Measurements from ENCODE around the gene GOLGA6L2.
"Not testable (repeated sequence)": the region's sequence is repeated elsewhere in the genome, so short reads cannot be mapped to it uniquely, and the experiment has no call there.

GOLGA6L2 gene

DNA sequence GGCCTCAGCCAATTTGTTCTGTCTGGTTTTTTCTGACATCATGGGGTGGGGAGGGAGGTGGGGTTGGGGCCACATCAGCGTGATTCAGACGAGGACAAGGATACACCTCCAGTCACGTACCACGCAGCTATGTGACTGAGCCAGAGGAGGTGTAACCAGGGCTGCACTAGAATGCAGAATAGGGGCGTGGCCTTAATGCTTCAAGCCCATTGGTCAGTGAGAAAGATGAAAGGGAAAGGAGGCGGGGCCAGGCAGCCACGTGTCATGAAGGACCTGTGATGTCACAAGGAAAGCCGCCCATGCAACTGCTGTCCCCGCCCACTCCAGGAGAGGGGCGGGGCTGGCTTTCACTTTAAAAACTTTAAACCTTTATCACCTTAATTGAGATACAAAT lies at the start of gene GOLGA6L2:
TSS of gene GOLGA6L2 (minus strand) at position 137 of the 394 bp plus-strand sequence. CDS start at position 75, 62 bp downstream.
- DNase-seq, result peak; percentile 10

GRCh38 chr15:23484870-23485269 lies 37.8 kb upstream of the GOLGA6L2 start:
- no peak for DNase-seq

DNA sequence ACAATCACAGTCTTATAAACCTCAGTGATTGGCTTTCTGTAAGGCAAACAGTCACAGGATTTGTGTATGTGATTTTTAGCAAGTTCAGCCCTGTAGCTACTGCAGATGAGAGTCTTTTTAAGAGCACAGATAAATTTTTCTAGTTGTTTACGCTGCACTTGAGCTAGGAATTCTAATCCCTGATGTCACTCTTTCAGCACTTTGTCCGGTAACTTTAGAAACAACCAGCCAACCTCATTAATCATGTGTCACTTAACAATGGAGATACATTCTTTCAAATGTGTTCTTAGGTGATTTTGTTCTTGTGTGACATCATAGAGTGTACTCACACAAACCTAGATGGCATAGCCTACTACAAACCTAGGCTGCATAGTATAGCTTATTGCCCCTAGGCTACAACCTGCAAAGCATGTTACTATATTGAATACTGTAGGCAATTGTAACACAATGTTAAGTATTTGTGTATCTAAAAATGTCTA lies 36.8 kb upstream of the GOLGA6L2 start:
- no peak for DNase-seq

DNA sequence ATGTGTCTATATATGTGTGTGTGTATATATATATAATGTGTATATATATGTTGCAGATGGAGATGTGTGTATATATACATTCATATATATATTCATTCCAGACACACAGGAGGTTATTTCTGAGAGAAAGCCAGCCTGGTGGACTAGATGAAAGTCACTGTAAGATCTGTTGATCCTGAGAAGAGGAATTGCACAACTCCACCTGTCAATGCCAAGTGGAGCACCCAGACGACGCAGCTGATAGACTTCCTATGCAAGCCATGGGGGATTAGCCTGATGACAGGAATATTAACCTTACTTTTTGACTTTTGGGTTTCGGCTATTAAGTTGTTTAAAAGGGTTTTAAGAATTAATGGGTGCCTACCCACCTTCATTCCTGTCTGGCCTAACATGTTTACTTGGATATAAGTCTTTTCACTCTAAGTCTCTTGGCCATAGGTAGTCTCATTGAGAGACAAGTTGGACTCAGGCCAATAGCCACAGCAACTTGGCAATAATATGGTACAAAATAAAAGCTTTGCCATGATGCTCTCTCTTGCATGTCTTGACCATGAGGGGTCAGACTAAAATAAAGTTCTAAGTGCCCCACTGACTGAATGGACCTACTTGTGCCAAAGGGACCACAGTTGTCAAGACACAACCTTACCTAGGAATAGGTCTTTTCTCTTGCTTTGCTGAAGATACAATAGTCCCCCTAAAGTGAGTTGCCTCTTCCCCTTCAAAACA lies 35.9 kb upstream of the GOLGA6L2 start:
- no peak for DNase-seq

- no peak for DNase-seq
Observed at GRCh38 chr15:23482228-23482627, 35.2 kb upstream of the GOLGA6L2 start.

DNA sequence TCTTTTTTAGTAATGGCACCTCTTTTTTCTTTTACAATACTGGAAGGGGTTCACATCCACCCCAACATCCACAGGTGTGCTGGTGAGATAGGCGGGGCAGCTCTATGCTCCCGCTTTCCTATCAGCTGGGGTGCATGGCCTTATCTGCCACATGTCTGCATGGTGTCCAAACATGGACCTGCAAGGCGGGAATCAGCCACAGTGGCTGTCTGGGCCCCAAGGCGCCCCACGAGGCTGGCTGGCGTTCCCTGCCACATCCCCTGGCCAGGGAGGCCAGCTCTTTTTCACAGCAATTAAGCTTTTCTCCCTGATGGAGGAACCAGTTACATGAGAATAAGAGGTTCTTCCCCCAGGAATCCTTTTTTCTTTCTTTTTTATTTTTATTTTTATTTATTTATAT lies 30.9 kb upstream of the GOLGA6L2 start:
- no peak for DNase-seq

GRCh38 chr15:23472678-23473077 lies 25.6 kb upstream of the GOLGA6L2 start:
- DNase-seq, result no peak

DNA sequence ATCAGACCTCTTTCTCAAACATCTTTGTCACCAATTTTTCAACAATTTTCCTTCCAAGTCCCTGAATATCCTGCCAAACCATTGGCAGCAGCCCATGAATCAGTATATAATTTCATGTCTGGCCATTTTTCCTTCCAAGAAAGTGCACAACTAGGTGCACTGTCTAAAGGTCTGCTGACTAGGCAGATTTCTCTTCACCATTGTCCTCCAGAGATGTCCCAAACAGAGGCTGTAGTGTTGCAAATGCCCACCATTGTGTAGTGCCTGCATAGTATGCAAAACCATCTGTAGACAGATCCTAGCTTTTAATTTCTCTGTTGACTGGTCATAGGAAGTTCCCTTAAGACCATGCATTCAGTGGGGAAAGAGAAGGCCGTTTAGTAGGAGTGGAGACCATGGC lies 25.0 kb upstream of the GOLGA6L2 start:
- DNase-seq, result no peak

- DNase-seq, result peak; percentile 10
Observed at GRCh38 chr15:23467110-23467600, 20.1 kb upstream of the GOLGA6L2 start.

DNA sequence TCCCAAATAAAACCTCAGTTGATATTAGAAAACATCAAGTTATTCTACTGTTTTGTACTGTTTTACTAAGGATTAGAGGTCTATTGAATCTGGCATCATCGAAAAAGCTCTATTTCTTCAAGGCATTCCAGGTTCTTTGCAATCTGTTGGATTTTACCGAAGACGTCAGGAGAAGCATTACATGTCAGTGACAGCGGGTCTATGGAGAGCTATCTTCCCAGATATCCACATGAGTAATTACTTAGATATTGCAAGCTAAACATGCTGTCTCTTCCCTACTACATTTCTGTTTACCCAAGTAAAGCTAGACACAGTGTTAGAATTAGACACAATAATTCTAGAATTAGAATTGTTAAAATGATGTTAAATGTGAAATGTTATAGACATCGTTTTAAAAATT lies 10.8 kb upstream of the GOLGA6L2 start:
- DNase-seq, result no peak

- no peak for DNase-seq
Observed at GRCh38 chr15:23446215-23447106, 582 bp downstream of the GOLGA6L2 start.

- no peak for DNase-seq
Observed at GRCh38 chr15:23444269-23444668, 2.8 kb downstream of the GOLGA6L2 start.

DNA sequence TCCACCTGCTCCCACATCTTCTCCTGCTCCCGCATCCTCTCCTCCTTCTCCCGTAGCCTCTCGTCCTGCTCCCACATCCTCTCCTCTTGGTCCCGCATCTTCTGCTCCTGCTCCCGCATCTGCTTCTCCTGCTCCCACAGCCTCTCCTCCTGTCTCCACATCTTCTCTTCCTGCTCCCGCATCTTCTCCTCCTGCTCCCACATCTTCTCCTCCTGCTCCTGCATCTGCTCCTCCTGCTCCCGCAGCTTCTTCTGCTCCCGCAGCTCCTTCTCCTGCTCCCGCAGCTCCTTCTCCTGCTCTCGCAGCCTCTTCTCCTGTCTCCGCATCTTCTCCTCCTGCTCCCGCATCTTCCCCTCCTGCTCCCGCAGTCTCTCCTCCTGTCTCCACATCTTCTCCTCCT lies 5.8 kb downstream of the GOLGA6L2 start:
- no peak for DNase-seq

- no peak for DNase-seq
Observed at GRCh38 chr15:23440596-23440995, 6.4 kb downstream of the GOLGA6L2 start.

GRCh38 chr15:23439513-23439912 lies 7.5 kb downstream of the GOLGA6L2 start:
- DNase-seq, result no peak

DNA sequence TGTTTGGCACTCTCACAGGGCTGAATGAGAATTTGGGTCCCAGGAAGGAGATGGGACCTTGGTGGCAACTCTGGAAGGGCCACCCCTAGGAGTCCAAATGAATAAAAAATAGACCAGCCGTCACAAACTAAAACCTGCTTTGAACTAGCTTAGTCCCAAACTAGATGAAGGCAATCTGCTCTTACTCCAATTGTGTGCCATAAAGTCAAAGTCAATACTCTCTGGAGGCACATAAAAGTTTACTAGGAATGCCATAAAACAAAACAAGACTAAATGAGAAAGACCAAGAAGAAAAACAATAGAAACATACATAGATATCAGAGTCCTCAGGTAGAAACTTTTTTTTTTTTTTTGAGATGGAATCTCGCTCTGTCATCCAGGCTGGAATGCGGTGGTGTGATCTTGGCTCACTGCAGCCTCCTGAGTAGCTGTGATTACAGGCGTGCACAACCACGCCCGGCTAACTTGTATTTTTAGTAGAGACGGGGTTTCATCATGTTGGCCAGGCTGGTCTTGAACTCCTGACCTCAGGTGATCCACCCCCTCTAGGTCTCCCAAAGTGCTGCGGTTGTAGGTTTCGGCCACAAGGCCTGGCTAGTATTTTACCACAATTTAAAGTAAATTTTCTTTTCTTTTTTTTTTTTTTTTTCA lies 8.1 kb downstream of the GOLGA6L2 start:
- no peak for DNase-seq

DNA sequence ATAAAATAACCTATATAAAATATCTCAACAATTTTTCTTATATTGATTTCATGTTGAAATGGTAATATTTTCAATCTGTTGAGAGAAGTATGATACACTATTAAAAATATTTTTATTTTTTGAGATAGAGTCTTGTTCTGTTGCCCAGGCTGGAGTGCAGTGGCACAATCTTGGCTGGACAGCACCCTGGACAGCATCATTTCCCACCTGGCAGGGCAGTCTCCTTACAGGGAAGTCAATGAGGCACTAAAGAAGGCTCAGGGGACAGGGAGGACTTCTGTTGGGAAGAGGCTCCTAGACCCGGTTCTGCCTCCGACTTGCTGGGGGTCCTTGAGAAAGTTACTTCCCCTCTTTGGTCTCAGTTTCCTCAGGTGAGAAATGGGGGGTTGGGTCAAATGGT lies 9.4 kb downstream of the GOLGA6L2 start:
- no peak for DNase-seq

GRCh38 chr15:23437146-23437545 lies 9.9 kb downstream of the GOLGA6L2 start:
- DNase-seq, result no peak

- DNase-seq, result no peak
Observed at GRCh38 chr15:23436421-23436820, 10.6 kb downstream of the GOLGA6L2 start.

DNA sequence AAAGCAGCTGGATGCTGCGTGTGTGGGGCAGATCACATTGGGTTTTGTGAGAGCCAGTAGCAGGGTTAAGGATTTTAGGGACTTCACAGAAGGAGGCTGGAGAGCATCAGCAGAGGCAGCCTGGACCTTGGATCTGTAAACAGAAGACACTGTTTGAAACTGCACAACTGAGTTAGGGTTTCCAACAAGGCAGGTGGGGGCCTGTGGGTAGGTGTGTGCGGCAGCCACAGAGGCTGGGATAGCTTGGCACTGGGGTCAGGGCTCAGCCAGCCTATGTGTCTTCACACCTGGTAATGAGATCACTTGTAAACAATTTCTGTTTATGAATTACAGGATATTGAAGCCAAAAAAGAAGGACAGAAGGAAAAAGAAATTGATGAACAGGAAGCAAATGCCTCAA lies 12.3 kb downstream of the GOLGA6L2 start:
- not testable (repeated sequence) for DNase-seq

GRCh38 chr15:23425327-23425726 lies 21.7 kb downstream of the GOLGA6L2 start:
- not testable (repeated sequence) for DNase-seq

DNA sequence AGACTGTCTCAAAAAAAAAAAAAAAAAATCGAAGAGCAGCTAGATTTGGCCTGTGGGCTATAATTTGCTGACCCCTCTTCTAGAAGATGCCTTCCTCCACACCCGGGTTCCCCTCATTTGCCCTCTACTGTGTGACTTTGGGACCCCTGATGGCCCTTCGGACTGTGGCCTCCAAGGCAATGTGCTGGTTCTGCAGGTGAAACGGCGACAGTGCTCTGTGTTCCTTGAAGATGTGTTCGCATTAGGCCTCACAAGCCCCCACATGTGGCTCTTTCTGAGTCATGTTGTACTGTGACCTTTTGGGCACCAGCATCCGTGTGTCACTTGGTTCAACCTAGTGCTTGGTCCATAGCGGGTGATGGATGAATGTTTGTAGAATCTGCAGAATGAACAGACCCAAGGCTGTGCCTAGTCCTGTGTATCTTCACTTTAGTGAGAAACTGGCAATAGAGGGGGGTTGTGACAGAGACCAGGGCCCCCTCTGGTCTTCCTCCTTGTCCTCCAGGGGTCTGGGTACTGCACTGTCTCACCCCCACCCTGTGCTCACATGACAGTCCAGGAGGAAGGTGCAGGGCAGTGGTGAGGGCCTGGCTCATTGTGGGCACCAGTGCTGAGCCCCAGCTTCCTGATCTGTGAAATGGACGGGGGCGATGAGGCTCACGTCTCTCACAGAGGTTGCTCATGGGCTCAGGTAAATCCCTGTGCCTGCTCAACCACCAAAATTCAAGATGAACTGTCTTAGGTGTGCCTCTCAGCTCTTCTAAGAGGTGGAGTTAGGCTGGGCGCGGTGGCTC lies 22.7 kb downstream of the GOLGA6L2 start:
- DNase-seq, result no peak

Data from activated CD4-positive, alpha-beta T cell treated with anti-CD3 and anti-CD28 coated beads, Interleukin-2, amount 50 U/mL, for 16 hours (primary cell).